Ureter (tissue), 1 donor: ENCODE measurements around the gene B4GAT1. TPM values are rescaled to one million over a fixed set of nuclear protein-coding genes. Genes with fewer than 3 reads are reported as not detected.
"Not testable (repeated sequence)": the region's sequence is repeated elsewhere in the genome, so short reads cannot be mapped to it uniquely, and the experiment has no call there.

Experiments
- DNase-seq: peaks from one replicate; pipeline ENCODE4 v3.0.0-alpha.2; 2020; ENCODE audit warnings: low spot score
- total RNA-seq: library from RNA; stranded (reverse); gene quantifications from one replicate; pipeline ENCODE4 v1.2.4, GENCODE V29; 2023
- donor health status: DM: yes; HTN: yes; CAD: no.

The B4GAT1 gene
- total RNA-seq, 1 donor from 2014 or later: 15.2 TPM

- no peak for DNase-seq
Observed at GRCh38 chr11:66322732-66323427, 24.5 kb downstream of the B4GAT1 start.

DNA sequence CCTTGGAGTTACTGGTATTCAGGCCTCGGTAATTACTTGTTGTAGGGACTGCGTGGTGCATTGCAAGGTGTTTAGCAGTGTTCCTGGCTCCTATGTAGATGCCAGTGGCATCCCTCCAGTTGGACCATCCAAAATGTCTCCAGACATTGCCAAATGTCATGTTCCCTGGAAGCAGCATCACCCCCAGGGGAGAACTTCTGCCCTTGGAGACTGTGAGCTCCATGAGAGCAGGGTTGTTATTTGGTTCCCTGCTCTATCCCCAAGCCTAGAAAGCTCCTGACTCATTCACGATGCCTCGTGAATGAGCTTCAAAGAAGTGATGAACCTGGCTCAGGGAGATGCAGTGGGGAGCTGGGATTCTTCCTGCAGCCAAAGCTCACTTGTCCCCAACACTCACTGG lies 25.8 kb downstream of the B4GAT1 start:
- no peak for DNase-seq

- not testable (repeated sequence) for DNase-seq
Observed at GRCh38 chr11:66320748-66321147, 26.7 kb downstream of the B4GAT1 start.

DNA sequence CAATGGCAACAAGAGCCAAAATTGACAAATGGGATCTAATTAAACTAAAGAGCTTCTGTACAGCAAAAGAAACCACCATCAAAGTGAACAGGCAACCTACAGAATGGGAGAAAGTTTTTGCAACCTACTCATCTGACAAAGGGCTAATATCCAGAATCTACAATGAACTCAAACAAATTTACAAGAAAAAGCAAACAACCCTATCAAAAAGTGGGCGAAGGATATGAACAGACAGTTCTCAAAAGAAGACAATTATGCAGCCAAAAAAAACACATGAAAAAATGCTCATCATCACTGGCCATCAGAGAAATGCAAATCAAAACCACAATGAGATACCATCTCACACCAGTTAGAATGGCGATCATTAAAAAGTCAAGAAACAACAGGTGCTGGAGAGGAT lies 27.1 kb downstream of the B4GAT1 start:
- DNase-seq: not testable (repeated sequence)

DNA sequence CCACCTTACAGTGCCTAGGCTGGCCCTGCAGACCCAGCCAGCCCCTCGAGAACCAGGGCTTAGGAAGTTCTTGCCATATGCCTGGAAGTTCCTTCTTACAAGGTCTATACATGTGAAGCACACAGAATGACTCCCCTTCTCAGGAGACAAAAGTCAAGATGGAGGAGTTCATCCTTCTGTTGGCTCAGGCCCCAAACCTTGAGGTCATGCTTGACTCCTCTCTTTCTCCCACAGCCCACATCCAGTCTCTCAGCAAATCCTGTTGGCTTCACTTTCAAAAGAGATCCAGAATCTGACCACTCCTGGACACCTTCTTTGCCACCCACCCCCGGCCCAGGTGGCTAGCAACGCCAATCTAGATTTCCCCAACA lies 28.8 kb downstream of the B4GAT1 start:
- DNase-seq: no peak

DNA sequence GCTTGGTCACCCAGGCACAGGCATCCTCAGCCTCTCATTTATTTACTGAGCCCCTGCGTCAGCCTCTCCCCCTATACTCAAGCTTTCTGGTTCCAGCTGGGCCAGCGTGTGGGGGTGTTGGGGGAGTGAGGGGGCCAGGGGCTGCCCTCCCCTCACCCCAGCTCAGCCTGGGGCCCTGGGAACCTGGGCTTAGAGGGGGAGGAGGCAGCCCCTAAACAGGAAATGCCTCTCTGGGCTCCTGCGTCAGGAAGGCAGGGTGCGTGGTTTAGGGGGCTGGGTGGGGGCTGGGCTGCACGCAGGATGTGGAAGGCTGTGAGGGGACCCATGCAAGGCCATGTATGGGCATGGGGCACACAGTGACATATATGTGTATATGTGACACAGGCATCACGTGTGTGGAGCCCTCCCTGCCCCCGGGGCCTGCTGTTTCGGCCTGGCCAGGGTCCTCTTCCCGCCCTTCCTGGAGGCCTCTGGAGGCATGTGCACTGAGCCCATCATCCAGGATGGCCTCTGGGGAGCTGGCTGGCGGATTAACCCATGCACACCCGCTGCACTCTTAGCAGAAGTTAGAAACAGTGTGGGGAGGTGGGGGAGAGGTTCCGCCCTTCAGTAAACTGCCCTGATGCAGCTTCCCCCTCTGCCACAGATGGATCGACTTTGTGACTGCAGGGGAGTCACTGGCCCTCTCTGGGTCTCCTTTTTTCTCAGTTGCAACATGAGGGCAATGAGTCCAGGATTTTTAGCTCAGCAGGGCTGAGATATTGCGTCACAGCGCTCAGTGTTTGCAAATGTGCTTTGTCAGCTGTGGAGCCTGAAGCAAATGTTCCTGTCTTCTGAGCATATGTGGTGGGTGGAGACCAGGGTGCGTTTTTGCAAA lies 29.5 kb downstream of the B4GAT1 start:
- no peak for DNase-seq

DNA sequence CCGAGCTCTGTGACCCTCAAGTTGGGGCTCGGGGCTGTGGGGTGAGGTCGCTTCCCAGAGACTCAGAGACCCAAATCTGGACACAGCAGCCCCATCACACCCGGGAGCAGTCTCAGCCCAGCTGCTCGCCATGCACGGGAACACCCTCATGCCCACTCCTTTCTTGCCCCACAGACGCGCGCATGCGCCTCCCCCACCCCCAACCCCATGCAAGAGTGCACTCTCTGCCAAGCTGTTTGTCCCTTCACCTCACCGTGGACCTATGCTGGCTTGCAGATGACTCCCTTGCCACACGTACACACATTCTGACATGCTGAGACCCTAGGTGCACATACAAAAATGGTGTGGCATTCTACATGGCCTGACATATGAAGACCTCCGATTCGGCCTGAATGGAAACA lies 30.1 kb downstream of the B4GAT1 start:
- DNase-seq: peak; percentile 72

DNA sequence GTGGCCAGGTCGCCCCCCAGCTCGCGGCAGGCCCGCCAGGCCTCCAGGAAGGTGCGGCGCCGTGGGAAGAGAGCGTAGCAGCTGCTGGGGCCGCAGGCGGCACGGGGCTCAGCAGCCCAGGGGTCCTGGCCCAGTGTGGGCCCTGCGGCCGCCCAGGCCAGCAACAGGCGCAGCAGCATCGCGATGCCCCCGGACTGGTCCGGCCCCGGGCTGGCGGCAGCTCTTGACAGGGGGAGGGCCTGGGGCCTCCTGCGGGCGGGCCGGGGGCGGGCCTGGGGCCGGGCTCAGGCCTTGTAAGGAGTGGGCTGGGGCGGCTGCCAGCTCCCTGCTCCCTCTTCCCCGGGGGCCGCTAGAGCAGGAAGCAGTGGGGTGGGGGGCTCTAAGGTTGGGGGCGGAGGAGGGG lies 30.6 kb downstream of the B4GAT1 start, which contains the start of gene CD248:
CD248 (minus strand) TSS at position 196 of the 403 bp plus-strand sequence; CDS start at position 179, 17 bp downstream.
- peak; percentile 78 for DNase-seq

- no peak for DNase-seq
Observed at GRCh38 chr11:66315921-66316811, 31.3 kb downstream of the B4GAT1 start.

- no peak for DNase-seq
Observed at GRCh38 chr11:66315498-66315885, 31.9 kb downstream of the B4GAT1 start.

DNA sequence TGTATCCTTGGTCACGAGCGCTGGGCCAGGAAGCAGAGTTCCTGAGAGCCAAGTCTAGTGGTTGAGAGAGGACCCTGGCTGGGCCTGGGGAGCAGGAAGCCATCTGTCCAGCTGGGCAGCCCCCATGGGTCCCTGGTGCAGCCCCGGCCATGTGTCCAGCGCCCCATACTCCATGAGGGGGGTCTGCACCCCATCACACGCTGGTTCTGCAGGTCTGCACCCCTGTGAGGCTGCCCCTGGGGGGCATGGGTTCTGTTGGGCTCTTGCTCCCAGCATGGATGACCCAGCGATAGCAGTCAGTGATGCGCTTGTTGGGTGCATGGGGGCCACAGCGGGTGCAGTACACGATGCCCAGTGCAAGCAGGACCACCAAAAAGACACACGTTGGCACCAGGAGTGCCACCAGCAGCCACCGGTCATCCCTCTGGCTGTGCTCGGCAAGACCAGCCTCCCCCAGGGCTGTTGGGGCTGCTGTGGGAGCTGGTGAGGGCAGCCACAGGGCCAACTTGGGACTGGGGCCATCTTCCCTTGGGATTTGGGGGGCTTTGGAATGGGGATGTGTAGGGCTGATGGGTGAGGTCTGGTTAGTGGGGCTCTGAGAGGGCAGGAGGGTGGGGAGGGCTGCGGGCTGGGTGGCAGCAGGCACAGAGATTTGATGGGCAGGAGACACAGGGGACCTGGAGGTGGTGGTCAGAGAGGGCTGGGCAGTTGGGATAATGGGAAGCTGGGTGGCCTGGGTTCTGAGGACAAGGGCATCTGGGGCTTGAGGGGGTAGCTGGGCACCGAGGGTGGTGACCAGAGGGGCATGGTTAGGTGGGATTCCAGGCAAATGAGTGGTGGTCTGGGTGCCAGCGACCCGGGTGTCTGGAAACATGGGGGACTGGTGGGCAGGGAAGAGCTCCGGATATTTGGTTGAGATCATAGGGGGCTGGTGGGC lies 32.6 kb downstream of the B4GAT1 start:
- DNase-seq: no peak

DNA sequence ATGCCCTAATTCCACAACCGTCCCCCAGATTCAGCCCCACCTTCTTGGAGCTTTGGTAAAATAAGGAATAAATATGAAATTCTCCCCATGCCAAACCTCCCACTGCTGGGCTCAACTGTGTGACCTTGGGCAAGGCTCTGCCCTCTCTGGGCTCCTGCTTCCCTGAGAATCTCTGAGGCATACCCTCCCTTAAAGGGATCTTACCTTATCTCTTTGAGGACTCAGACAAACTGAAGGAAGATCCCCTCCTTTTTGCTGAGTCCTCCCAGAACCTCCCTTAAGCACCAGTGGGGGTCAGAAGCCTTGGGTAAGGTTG lies 33.3 kb downstream of the B4GAT1 start:
- DNase-seq: no peak

DNA sequence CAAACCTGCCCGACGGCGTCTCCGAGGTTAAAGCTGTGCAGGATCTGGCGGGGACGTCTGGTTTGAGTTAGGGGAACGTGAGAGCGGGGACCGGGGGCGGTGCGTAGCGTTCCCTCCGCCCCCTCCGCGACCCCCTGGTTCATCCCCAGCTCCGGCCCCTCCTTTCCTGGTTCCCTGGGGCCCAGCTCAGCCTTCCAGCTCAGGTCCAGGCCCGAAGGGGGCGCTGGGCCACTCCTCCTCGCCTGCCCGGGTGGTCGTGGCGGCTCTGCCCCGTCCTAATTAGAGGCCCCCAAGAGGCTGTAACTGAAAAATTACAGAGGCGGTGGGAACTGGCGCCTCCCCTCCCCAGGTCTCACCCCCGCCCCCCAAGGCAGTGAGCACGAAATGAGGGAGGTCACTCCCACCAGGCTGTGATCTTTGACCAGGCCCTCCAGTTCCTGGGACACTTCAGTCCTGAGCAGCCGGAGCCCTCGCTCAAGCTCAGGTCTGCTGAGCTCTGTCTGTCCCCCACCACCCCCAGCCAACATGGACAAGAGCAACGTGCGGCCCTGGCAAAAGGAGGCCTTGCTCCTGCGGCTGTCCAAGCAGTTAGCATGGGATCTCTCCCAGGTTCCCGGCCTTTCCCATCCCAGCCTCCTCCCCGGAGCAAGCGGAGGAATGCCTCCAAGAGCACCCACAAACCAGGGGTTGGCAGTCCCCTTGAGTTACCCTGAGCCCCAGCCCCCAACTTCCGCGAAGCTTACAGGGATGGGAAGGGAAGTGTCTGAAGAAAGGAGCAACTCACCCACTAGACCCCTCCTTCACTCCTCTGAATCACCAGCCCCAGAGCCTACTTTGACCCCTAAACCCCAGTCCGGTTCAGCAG lies 33.9 kb downstream of the B4GAT1 start:
- no peak for DNase-seq

GRCh38 chr11:66312549-66313320 lies 34.7 kb downstream of the B4GAT1 start:
- DNase-seq: peak; percentile 99

DNA sequence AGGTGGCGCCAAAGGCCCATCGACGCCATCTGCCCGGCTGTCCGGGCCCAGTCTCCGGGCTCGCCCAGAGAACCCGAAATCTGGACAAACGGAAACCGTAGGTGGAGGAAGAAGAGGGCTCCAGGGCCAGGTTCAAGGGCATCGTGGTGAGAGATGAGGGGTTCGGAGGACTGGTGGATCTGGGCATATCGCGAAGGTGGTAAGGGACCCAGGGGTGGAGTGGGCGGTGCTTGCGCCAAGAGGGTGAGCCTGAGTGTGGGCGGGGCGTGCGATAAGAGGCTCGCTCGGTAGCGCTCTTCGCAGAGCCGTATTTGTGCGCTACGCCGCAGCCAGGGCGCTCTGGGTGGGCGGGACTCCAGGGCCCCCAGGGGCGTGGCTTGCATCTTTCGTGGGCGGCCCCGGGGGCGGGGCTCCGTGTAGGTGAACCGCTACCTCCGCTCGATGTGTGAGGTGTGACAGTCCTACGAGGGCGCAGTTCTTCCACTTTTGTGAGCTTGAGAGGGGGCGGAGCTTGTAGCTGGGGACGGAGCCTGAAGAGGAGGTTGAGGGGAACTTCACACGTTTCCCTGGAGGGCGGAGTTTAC lies 35.4 kb downstream of the B4GAT1 start:
- DNase-seq: peak; percentile 90

DNA sequence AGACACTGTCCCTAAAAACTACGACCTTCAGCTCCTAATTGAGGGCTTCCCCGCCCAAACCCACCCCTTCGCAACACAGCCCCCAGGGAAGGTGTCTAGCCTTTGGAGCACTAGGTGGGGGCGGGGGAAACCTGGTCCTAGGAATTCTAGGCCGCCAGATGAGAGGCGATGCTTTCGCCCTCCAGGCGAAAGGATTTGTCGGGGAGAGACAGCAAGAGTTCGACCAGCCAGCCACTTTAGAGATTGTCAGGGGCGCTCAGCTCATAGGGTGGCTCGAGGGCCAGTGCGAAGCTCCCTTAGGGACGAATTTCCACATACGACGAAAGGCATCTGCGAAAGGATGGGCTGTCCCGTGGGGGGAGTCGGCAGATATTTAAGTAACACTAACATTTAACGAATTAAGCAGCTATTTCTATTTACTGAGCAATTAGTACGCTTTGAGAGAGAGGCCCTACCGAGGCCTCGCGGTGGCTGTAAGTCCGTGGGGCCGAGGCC lies 35.9 kb downstream of the B4GAT1 start:
- no peak for DNase-seq

DNA sequence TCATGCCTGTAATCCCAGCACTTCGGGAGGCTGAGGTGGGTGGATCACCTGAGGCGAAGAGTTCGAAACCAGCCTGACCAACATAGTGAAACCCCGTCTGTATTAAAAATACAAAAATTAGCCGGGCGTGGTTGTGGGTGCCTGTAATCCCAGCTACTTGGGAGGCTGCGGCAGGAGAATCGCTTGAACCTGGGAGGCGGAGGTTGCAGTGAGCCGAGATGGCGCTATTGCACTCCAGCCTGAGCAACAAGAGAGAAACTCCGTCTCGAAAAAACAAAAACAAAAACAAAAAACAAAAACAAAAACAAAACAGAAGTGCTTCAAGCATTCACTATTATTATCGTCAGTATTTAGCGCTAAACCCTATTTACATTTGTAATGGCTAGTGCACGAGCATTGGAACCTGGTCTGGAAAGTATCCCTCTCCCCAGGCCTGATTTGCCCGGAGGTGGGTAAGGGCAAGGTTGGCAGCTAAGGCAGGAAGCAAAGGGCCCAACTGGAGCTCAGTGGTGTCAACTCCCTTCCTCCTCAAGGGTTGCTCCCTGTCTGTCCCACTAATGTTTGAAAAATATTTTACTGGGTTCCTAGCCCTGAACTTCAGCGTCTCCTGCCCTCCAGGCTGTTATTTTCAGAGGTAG lies 36.5 kb downstream of the B4GAT1 start:
- DNase-seq: not testable (repeated sequence)

DNA sequence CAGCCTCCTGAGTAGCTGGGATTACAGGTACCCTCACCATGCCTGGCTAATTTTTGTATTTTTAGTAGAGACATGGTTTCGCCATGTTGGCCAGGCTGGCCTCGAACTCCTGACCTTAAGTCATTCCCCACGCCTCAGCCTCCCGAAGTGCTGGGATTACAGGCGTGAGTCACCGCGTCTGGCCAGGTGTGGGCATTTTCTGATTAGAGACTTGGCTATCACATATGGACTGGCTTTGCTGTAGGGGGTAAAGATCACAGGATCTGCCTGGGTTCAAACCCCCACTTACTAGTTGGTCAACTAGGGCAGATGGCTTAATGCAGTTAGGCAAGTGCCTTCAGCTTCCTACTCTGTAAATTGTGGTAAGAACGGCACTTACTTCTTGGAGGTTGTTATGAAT lies 37.1 kb downstream of the B4GAT1 start:
- no peak for DNase-seq
